Transverse colon (tissue), 4 donors: ENCODE results near the gene RPS6KA5. TPM values are rescaled to one million over a fixed set of nuclear protein-coding genes. Genes with fewer than 3 reads are reported as not detected.
A peak's percentile ranks its signal among the peaks of the same experiment; 100 is the strongest.

Experiments
- DNase-seq: peaks from one replicate; pipeline ENCODE4 v3.0.0-alpha.2; 2019
- H3K27ac ChIP-seq, 4 donors: fragments of 200-600 bp; sonication (generic); 2 replicates each; pipeline ENCODE4 v1.5.1; 2016 to 2018; ENCODE audit warnings: inconsistent platforms in 4 of 4
- H3K27me3 ChIP-seq: fragments of 200-600 bp; sonication (generic); 2 replicates; pipeline ENCODE4 v1.5.1; 2017; ENCODE audit warnings: inconsistent platforms
- H3K36me3 ChIP-seq, 4 donors: fragments of 200-600 bp; sonication (generic); 2 replicates each; pipeline ENCODE4 v1.5.1; 2017 to 2019; ENCODE audit warnings: inconsistent platforms in 4 of 4
- H3K4me1 ChIP-seq, 4 donors: fragments of 200-600 bp; sonication (generic); 2 replicates each; pipeline ENCODE4 v1.5.1; 2017 to 2020; ENCODE audit warnings: inconsistent platforms in 4 of 4
- H3K4me3 ChIP-seq, 4 donors: fragments of 200-600 bp; sonication (generic); 1 replicate in 1 of 4; 2 replicates in 3 of 4; pipeline versions ENCODE4 v1.5.1 to v1.6.1; 2017 to 2019; ENCODE audit warnings: inconsistent platforms in 4 of 4
- H3K9me3 ChIP-seq, 2 donors: fragments of 200-600 bp; sonication (generic); 2 replicates each; pipeline ENCODE4 v1.5.1; 2017 to 2019; ENCODE audit warnings: inconsistent platforms in 2 of 2
- EP300 ChIP-seq: sonication (generic); formaldehyde crosslinking; IDR thresholded peaks from one replicate; pipeline ENCODE4 v1.6.1; 2017; ENCODE audit warnings: antibody characterized with exemption, low read depth
- POLR2A ChIP-seq: fragments of 450-650 bp; IDR thresholded peaks from one replicate; pipeline ENCODE4 v1.6.1; 2016; ENCODE audit warnings: antibody characterized with exemption, mild to moderate bottlenecking, moderate library complexity
- POLR2AphosphoS5 ChIP-seq, 3 donors: sonication (generic); formaldehyde crosslinking; IDR thresholded peaks; one replicate each; pipeline ENCODE4 v1.6.1; 2016; ENCODE audit warnings: antibody characterized with exemption in 3 of 3
- WGBS, 2 donors: methylation state at CpG; one replicate each; pipeline ENCODE4 v1.1.5; 2018; ENCODE audit warnings: low coverage in 1 of 2; 5-methylcytosine and 5-hydroxymethylcytosine counted together
- in situ Hi-C, 4 donors: fragments of 200-750 bp; cut with MboI; loops; one replicate each; pipeline versions ENCODE4 v1.15.0 to v1.15.1; 2017; ENCODE audit warnings: low sequenced_read_pairs in 3 of 4, low pct_ligation_motif_present in 1 of 4, low pct_unique_long_range_greater_than_20kb in 1 of 4
- intact Hi-C: fragments of 100-400 bp; cut with DNase I; formaldehyde crosslinking; loops from one replicate; pipeline ENCODE4 v1.15.1; 2023; ENCODE audit warnings: low total_unique reads
- total RNA-seq, 4 donors: library from RNA; depleted of rRNA; stranded (reverse); fragments of >200 nt; gene quantifications; one replicate each; pipeline ENCODE4 v1.1.0, GENCODE V29; 2016
- TF ChIP-seq, protein P1 (sequence below), 5 experiments: fragments of 200-600 bp in 3 of 5; fragments of 450-650 bp in 2 of 5; sonication (generic) in 3 of 5; IDR thresholded peaks; 1 replicate in 2 of 5; 2 replicates in 3 of 5; pipeline ENCODE4 v1.5.1; 2016 to 2017; ENCODE audit warnings: antibody characterized with exemption in 5 of 5, inconsistent platforms in 3 of 5, mild to moderate bottlenecking in 2 of 5, moderate library complexity in 1 of 5

Gene RPS6KA5
- total RNA-seq, 4 donors from 2014 or later: 7.5 to 32.8 (median 28.0) TPM

DNA sequence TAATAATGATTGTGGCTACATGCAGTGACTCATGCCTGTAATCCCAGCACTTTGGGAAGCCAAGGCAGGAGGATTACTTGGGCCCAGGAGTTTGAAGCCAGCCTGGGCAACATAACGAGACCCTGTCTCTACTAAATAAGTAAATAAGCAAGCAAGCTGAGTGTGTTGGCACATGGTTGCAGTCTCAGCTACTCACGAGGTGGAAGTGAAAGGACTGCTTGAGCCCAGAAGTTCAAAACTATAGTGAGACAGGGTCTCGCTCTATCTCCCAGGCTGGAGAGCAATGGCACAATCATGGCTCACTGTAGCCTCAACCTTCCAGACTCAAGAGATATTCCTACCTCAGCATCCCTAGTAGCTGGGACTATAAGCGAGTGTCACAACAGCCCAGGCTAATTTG lies 64.7 kb downstream of the RPS6KA5 start:
- Histone ChIP-seq H3K27me3 (no peaks in the 10 kb centered on the region), H3K9me3 (no peaks in the 10 kb centered on the region), H3K36me3 (no peaks in the 10 kb centered on the region), H3K4me3 (no peak overlapping the region), H3K4me1 (peaks cover 0 to 13% (median 0%) of the 10 kb centered on the region in 4 donors), H3K27ac (peak overlapping the region in 1 of 4 donors; percentile 12)
- WGBS, 2 donors: 80 to 94% methylated on average over 4 of the region's 4 CpGs
- in situ Hi-C loops: no loop called here
- intact Hi-C loops: no loop called here
- no peak for DNase-seq
- TF ChIP-seq POLR2AphosphoS5 (IDR thresholded peaks at IDR 0.05) (no peak), POLR2A (no peak), EP300 (no peak)
- TF ChIP-seq, protein P1, sequence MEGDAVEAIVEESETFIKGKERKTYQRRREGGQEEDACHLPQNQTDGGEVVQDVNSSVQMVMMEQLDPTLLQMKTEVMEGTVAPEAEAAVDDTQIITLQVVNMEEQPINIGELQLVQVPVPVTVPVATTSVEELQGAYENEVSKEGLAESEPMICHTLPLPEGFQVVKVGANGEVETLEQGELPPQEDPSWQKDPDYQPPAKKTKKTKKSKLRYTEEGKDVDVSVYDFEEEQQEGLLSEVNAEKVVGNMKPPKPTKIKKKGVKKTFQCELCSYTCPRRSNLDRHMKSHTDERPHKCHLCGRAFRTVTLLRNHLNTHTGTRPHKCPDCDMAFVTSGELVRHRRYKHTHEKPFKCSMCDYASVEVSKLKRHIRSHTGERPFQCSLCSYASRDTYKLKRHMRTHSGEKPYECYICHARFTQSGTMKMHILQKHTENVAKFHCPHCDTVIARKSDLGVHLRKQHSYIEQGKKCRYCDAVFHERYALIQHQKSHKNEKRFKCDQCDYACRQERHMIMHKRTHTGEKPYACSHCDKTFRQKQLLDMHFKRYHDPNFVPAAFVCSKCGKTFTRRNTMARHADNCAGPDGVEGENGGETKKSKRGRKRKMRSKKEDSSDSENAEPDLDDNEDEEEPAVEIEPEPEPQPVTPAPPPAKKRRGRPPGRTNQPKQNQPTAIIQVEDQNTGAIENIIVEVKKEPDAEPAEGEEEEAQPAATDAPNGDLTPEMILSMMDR (IDR thresholded peaks at IDR 0.05): no peak

- TF ChIP-seq POLR2A (no peak), POLR2AphosphoS5 (IDR thresholded peaks at IDR 0.05) (no peak), EP300 (no peak)
- TF ChIP-seq, protein P1 (IDR thresholded peaks at IDR 0.05): no peak
- 82 to 91% methylated on average over 1 to 3 of the region's 3 CpGs for WGBS, 2 donors
- peaks cover 0 to 13% (median 0%) of the 10 kb centered on the region in 4 donors for H3K4me1 ChIP-seq
- no peaks in the 10 kb centered on the region for H3K36me3 ChIP-seq
- intact Hi-C loops: no loop called here
- no peak for DNase-seq
- H3K27ac ChIP-seq: no peak overlapping the region
- no peaks in the 10 kb centered on the region for H3K27me3 ChIP-seq
- no peak overlapping the region for H3K4me3 ChIP-seq
- in situ Hi-C loops: no loop called here
- H3K9me3 ChIP-seq: no peaks in the 10 kb centered on the region
Measured at GRCh38 chr14:90993792-90994191, 66.6 kb downstream of the RPS6KA5 start.

- Histone ChIP-seq H3K36me3 (no peaks in the 10 kb centered on the region), H3K27ac (no peak overlapping the region), H3K4me1 (peaks cover 0 to 13% (median 0%) of the 10 kb centered on the region in 4 donors), H3K4me3 (no peak overlapping the region), H3K9me3 (no peaks in the 10 kb centered on the region), H3K27me3 (no peaks in the 10 kb centered on the region)
- TF ChIP-seq POLR2AphosphoS5 (IDR thresholded peaks at IDR 0.05): no peak
- TF ChIP-seq EP300: no peak
- TF ChIP-seq POLR2A: no peak
- TF ChIP-seq, protein P1 (IDR thresholded peaks at IDR 0.05): no peak
- in situ Hi-C loops: no loop called here
- no peak for DNase-seq
- intact Hi-C loops: no loop called here
Measured at GRCh38 chr14:90991690-90992443, 68.6 kb downstream of the RPS6KA5 start.

- no peak for DNase-seq
- no peaks in the 10 kb centered on the region for H3K36me3 ChIP-seq
- TF ChIP-seq POLR2AphosphoS5 (IDR thresholded peaks at IDR 0.05) (no peak), POLR2A (no peak), EP300 (no peak)
- TF ChIP-seq, protein P1 (IDR thresholded peaks at IDR 0.05): no peak
- peaks cover 0 to 5% (median 0%) of the 10 kb centered on the region in 4 donors for H3K4me1 ChIP-seq
- no peaks in the 10 kb centered on the region for H3K27me3 ChIP-seq
- intact Hi-C loops: no loop called here
- H3K9me3 ChIP-seq: no peaks in the 10 kb centered on the region
- WGBS, 2 donors: 80 to 88% methylated on average over 3 of the region's 3 CpGs
- in situ Hi-C loops: no loop called here
- H3K4me3 ChIP-seq: no peak overlapping the region
- H3K27ac ChIP-seq: no peak overlapping the region
Measured at GRCh38 chr14:90990141-90990540, 70.3 kb downstream of the RPS6KA5 start.
